Measurements from ENCODE around the gene GRID2. TPM values are rescaled to one million over a fixed set of nuclear protein-coding genes. Genes with fewer than 3 reads are reported as not detected.

The GRID2 gene
- total and polyA plus RNA-seq, 2 donors (not counting 1 experiment from before 2014, with no cell fraction given) = under 0.01 to 0.02 TPM

DNA sequence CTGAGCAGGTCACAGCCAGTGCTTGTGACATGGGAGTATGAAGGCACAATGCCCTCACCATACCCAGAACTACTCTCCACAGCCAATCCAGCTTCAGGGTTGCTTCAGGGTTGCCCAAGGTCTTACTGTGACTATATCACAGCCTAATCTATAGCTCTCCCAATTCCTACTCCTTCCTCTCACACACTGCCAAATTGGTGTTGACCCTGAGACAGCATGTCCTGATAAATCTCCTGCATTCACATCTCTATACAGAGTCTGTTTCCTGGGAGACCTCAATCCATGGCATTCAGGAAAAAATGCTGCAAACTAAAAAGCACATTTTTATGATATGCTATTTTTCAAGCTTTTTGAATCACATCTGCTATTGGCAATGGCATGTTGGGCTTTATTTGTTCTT is 456.7 kb downstream of the GRID2 start:
- TF ChIP-seq EZH2 (IDR thresholded peaks at IDR 0.05; ENCODE audit: low read length, missing control alignments) = no peak
- TF ChIP-seq, protein P1, sequence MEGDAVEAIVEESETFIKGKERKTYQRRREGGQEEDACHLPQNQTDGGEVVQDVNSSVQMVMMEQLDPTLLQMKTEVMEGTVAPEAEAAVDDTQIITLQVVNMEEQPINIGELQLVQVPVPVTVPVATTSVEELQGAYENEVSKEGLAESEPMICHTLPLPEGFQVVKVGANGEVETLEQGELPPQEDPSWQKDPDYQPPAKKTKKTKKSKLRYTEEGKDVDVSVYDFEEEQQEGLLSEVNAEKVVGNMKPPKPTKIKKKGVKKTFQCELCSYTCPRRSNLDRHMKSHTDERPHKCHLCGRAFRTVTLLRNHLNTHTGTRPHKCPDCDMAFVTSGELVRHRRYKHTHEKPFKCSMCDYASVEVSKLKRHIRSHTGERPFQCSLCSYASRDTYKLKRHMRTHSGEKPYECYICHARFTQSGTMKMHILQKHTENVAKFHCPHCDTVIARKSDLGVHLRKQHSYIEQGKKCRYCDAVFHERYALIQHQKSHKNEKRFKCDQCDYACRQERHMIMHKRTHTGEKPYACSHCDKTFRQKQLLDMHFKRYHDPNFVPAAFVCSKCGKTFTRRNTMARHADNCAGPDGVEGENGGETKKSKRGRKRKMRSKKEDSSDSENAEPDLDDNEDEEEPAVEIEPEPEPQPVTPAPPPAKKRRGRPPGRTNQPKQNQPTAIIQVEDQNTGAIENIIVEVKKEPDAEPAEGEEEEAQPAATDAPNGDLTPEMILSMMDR (conservative IDR thresholded peaks at IDR 0.05 in 1 of 2, IDR thresholded peaks at IDR 0.05 in 1 of 2; ENCODE audit: low read depth in 1 of 2, low read length in 2 of 2) = no peak
- H3K9ac ChIP-seq (ENCODE audit: insufficient read depth, low read length) = no peak overlapping the region
- H3K4me1 ChIP-seq (ENCODE audit: control insufficient read depth, extremely low read depth, insufficient read depth, low read length) = no peaks in the 10 kb centered on the region
- no peak overlapping the region for H2AFZ ChIP-seq (ENCODE audit: low read length)
- H3K27me3 ChIP-seq (ENCODE audit: control insufficient read depth, insufficient read depth, low read length) = no peaks in the 10 kb centered on the region
- H3K79me2 ChIP-seq (ENCODE audit: control insufficient read depth, insufficient read depth, low read length) = no peaks in the 10 kb centered on the region
- DNase-seq (ENCODE audit: low read depth in 2 of 2) = no peak
- H3K9me3 ChIP-seq (ENCODE audit: control insufficient read depth, insufficient read depth, low read depth, low read length) = no peaks in the 10 kb centered on the region
- H3K36me3 ChIP-seq (ENCODE audit: control insufficient read depth, insufficient read depth, low read length) = no peaks in the 10 kb centered on the region
- no peaks in the 10 kb centered on the region for H4K20me1 ChIP-seq (ENCODE audit: control insufficient read depth, extremely low read depth, insufficient read depth, low read length)
- no peak overlapping the region for H3K4me3 ChIP-seq (replicated peaks in 1 of 4; ENCODE audit: control extremely low read depth in 1 of 4, insufficient read depth in 1 of 4, low read depth in 3 of 4, low read length in 4 of 4)
- H3K4me2 ChIP-seq (ENCODE audit: extremely low read depth, insufficient read depth, low read length) = no peak overlapping the region
- no peak overlapping the region for H3K27ac ChIP-seq (ENCODE audit: insufficient read depth, low read length)

DNA sequence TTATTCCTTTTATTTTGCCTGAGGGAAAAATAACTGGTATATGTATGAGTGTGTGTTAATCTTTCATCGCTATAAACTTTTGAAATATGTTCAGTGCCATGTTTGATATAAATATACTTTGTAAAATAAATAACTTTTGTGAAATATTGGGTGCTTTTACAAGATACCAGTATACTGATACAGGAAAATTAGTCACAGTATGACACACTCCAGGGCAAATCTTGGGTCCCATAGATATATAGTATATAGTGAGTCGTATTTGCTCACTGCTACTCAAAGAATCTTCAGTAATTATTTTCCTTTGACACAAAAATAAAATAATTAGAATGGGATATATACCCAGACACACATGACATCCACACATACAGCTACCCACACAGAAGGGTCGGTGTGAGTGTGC is 472.3 kb downstream of the GRID2 start:
- Histone ChIP-seq H2AFZ (ENCODE audit: low read length) (no peak overlapping the region), H3K9ac (ENCODE audit: insufficient read depth, low read length) (no peak overlapping the region), H3K9me3 (ENCODE audit: control insufficient read depth, insufficient read depth, low read depth, low read length) (no peaks in the 10 kb centered on the region), H3K4me2 (ENCODE audit: extremely low read depth, insufficient read depth, low read length) (no peak overlapping the region), H3K4me1 (ENCODE audit: control insufficient read depth, extremely low read depth, insufficient read depth, low read length) (no peaks in the 10 kb centered on the region), H3K27ac (ENCODE audit: insufficient read depth, low read length) (no peak overlapping the region), H3K4me3 (replicated peaks in 1 of 4; ENCODE audit: control extremely low read depth in 1 of 4, insufficient read depth in 1 of 4, low read depth in 3 of 4, low read length in 4 of 4) (no peak overlapping the region), H3K36me3 (ENCODE audit: control insufficient read depth, insufficient read depth, low read length) (no peaks in the 10 kb centered on the region), H3K79me2 (ENCODE audit: control insufficient read depth, insufficient read depth, low read length) (no peaks in the 10 kb centered on the region), H4K20me1 (ENCODE audit: control insufficient read depth, extremely low read depth, insufficient read depth, low read length) (no peaks in the 10 kb centered on the region), H3K27me3 (ENCODE audit: control insufficient read depth, insufficient read depth, low read length) (no peaks in the 10 kb centered on the region)
- TF ChIP-seq, protein P1 (conservative IDR thresholded peaks at IDR 0.05 in 1 of 2, IDR thresholded peaks at IDR 0.05 in 1 of 2; ENCODE audit: low read depth in 1 of 2, low read length in 2 of 2) = no peak
- TF ChIP-seq EZH2 (IDR thresholded peaks at IDR 0.05; ENCODE audit: low read length, missing control alignments) = no peak
- DNase-seq (ENCODE audit: low read depth in 2 of 2) = no peak

DNA sequence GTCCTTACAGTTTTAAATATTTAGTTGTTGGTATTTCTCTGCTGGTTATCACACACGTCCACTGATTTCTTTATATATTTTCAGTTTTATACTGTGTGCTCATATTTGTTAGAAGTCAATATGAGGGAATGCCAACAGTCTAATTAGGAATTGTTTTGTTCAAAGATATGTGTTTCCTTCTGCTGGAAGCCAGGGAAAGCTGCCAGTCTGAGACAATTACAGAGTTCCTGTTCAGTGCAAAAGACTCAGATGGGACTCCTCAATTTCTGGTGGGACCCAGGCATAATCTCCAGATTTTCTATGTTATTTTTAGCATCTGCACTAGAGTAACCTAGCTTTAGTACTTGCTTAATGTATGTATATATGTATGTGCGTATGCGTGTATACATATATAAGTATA is 486.0 kb downstream of the GRID2 start:
- Histone ChIP-seq H3K4me1 (ENCODE audit: control insufficient read depth, extremely low read depth, insufficient read depth, low read length) (no peaks in the 10 kb centered on the region), H3K27ac (ENCODE audit: insufficient read depth, low read length) (no peak overlapping the region), H3K9ac (ENCODE audit: insufficient read depth, low read length) (no peak overlapping the region), H2AFZ (ENCODE audit: low read length) (no peak overlapping the region), H3K4me2 (ENCODE audit: extremely low read depth, insufficient read depth, low read length) (no peak overlapping the region), H3K36me3 (ENCODE audit: control insufficient read depth, insufficient read depth, low read length) (no peaks in the 10 kb centered on the region), H3K4me3 (replicated peaks in 1 of 4; ENCODE audit: control extremely low read depth in 1 of 4, insufficient read depth in 1 of 4, low read depth in 3 of 4, low read length in 4 of 4) (no peak overlapping the region), H3K9me3 (ENCODE audit: control insufficient read depth, insufficient read depth, low read depth, low read length) (no peaks in the 10 kb centered on the region), H3K27me3 (ENCODE audit: control insufficient read depth, insufficient read depth, low read length) (no peaks in the 10 kb centered on the region), H4K20me1 (ENCODE audit: control insufficient read depth, extremely low read depth, insufficient read depth, low read length) (no peaks in the 10 kb centered on the region), H3K79me2 (ENCODE audit: control insufficient read depth, insufficient read depth, low read length) (no peaks in the 10 kb centered on the region)
- TF ChIP-seq, protein P1 (conservative IDR thresholded peaks at IDR 0.05 in 1 of 2, IDR thresholded peaks at IDR 0.05 in 1 of 2; ENCODE audit: low read depth in 1 of 2, low read length in 2 of 2) = no peak
- no peak for DNase-seq (ENCODE audit: low read depth in 2 of 2)

All from fibroblast of lung (primary cell).